HG03108 (cell line): Measurements from ENCODE around the gene PDE4B.

Experiments
- ATAC-seq: cut with Tn5 transposase; IDR thresholded peaks from one replicate; pipeline ENCODE4 v1.9.1; 2021; ENCODE audit warnings: moderate library complexity; ENCODE audit not compliant: unreplicated experiment

The PDE4B gene

DNA sequence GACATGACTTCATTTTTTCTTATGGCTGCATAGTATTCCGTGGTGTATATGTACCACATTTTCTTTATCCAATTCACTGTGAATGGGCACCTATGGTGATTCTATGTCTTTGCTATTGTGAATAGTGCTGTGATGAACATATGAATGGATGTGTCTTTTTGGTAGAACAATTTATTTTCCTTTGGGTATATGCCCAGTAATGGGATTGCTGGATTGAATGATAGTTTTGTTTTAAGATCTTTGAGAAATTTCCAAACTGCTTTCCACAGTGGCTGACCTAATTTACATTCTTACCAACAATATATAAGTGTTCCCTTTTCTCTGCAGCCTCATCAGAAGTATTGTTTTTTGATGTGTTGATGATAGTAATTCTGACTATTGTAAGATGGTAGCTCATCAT is 379.6 kb downstream of the PDE4B start:
- no peak for ATAC-seq

- ATAC-seq, result no peak
These were observed 382.4 kb downstream of the PDE4B start for GRCh38 chr1:66175098-66175497.

- no peak for ATAC-seq
These were observed 382.9 kb downstream of the PDE4B start for GRCh38 chr1:66175581-66175980.

- ATAC-seq, result no peak
These were observed 383.5 kb downstream of the PDE4B start for GRCh38 chr1:66176012-66176715.

GRCh38 chr1:66176832-66177231 is 384.1 kb downstream of the PDE4B start:
- ATAC-seq, result no peak

GRCh38 chr1:66177510-66177909 is 384.8 kb downstream of the PDE4B start:
- no peak for ATAC-seq

- ATAC-seq, result no peak
These were observed 389.3 kb downstream of the PDE4B start for GRCh38 chr1:66182026-66182425.

DNA sequence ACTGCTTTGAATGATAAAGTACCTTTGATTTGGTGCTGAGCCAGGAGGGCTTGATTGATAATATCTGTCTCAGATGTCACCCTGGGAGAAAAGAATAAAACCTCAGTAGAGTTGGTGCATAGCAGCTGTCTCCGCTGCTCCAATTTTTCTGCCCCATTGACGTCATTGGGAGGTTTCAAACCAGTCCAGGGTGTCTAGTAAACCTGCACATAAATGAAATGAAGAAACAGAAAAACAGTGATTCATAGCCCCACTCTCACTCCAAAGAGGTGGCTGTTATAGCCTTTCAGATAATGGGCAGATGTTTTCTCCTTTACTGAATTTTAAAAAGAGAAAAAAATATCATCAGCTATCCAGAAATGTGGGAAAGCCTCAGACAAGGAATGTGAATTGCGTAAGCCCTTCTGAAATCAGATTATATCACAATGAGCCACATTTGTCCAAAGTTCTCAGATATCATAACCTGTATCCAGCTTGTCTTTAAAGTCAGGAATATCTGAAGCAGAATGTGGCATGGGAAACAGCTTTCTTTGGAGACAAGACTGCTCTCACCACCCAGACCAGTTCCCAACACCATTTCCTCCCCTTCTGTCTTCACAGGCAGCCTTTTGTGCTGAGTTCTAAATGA is 390.0 kb downstream of the PDE4B start:
- ATAC-seq, result no peak

DNA sequence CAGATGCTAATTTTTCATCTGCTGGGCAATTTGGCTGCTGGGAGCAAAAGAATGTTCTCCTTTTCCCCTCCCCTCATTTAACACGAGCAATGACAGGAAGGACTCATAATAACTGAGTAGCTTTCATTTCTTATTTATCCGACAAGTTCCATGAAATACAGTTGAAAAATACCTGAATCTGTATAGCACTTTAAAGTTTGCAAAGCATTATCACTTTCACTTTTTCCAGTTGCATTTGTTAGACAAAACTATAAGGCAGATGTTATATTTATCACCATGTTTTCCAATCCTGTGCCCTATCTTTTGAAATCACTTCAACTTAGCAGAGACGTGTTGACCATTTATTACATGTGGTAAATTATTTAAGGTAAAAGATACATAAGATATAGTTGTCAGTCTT is 390.7 kb downstream of the PDE4B start:
- no peak for ATAC-seq

DNA sequence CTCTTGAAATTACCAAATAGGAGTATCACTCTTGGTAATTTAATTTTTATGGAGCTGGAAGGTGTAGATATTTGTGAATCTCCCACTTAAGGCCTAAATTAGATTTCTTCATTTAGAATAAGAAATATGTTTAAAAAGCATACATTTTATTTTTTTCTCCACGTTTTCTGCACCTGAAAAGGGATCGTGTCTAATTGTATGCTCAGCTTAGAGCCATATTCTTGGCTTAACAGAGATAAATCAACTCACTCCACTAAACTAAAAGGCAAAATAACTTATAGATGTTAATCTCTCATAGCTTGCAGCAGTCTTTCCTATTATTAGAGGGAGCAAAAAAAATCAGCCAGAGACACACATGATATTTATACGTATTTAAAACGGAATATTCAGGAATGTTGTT is 404.4 kb downstream of the PDE4B start:
- ATAC-seq, result no peak

- no peak for ATAC-seq
These were observed 405.1 kb downstream of the PDE4B start for GRCh38 chr1:66197785-66198184.

GRCh38 chr1:66206563-66207144 is 414.0 kb downstream of the PDE4B start:
- no peak for ATAC-seq

DNA sequence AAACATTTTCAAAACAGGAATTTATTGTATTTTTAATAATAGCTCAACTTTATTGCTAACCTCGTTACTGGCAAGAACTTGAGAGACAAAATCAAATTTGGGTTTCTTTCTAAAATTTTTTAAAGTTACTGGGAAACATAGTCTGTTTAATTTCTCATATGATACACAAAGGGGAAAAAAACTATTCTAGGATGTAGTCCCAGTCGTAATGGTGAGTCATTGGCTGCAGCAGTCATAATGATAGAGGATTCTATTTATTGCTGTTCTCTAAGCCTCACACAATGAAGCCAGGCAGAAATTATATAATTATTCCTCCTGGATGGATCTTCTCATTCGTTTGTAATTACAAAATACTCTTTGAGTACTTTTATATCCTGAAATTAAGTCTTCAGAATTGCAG is 414.8 kb downstream of the PDE4B start:
- ATAC-seq, result no peak

- ATAC-seq, result no peak
These were observed 415.9 kb downstream of the PDE4B start for GRCh38 chr1:66208632-66209031.

DNA sequence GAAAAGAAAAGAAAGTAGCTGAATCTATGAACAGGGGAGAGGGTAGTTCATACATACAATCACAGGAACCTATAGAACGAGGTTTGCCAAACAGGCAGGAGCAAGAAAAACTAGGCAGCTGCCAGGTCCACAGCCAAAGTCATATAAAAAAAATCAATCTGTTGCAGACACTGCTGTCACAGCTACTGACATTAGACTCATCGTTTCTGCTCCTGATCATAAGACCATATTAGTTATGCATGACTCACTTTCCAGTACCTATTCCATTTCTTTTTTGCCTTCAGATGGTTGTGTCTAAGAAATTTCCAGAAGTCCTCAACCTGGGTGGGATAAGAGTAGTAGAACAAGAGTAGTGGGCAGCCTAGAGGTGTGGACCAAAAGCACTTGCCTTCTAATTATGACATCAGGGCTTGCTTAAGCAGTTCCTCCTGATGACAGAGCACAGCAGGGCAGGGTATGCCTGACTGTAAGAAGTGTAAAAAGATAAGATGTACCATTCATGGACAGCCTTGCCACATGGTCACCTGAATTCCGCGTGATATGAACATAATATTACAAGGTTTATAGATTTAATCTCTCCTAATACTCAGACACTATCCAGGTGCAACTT is 418.0 kb downstream of the PDE4B start:
- ATAC-seq, result no peak

DNA sequence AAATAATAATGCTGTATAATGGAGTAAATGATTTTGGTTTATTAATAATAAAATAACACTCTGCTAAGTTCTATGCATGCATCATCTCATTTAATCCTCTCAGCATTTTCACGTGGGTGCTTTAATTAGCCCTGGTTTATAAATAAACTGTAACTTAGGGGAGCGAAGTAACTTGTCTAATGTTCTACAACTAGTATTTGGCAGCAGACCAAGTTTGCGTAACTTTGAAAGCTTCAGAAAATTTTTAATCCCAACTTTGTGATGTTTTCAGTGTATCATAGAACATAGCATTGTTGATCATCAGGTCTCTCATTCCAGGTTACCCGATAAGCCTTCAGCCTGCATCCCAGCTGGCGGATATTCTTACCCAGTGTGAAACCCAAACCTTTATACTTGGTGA is 418.8 kb downstream of the PDE4B start:
- ATAC-seq, result no peak

DNA sequence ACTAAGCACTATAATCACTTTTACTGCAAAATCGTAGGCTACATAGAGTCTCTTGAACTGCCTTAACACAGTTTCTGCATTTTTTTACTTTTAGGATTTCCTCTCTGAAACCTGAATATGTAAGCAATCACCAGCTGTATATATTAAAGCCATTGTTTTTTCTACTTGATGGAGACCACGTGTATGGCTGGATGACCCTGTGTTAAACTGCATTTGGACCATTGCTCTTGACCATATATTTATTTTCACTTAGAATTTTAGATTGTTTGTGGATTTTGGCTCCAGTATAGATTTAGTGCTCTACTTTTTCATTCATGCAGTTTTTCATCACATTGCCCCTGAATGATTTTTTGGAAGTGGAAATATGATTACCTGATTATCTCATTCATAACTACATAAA is 420.8 kb downstream of the PDE4B start:
- no peak for ATAC-seq

GRCh38 chr1:66214901-66215300 is 422.2 kb downstream of the PDE4B start:
- ATAC-seq, result no peak

DNA sequence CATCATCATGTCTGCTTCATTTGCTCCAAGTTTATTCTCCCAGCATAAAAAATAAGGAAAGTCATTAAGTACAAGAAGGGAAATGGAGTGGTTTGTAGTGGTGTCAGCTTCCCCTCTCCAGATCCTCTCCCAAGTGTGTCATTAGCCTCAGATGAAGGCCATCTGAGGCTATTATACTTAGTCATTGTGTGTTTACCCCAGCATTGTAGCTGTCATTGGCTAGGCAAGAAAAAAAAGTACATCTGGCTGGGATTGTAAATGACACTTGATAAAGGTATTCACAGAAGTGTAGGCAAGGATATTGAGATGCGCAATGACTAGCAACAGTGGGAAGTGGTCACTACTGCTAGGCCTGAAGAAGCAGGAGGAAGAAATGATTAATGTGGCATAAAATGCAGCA is 424.3 kb downstream of the PDE4B start:
- no peak for ATAC-seq

DNA sequence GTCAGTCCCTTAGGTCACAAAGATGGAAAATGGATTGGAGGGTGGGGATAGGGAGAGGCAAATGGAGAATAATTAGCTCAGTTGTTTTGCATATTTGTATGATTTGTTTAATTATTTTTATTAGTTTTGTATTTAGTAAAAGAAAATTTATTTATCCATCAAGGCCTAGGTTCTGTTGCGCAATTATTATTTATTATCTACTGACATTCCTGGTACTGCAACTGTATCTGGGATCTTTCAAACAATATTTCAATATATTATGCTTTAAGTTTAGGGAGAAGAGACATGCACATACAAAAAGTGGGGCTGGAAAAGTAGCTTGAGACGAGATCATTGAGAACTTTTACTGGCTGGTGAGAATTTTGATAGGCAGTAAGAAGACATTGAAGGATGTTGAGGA is 424.9 kb downstream of the PDE4B start:
- ATAC-seq, result no peak

- no peak for ATAC-seq
These were observed 427.8 kb downstream of the PDE4B start for GRCh38 chr1:66220477-66220876.

- no peak for ATAC-seq
These were observed 431.0 kb downstream of the PDE4B start for GRCh38 chr1:66223681-66224080.
